HL-60 (cell line): Measurements from ENCODE around the gene EEA1.

ENCODE experiments used
- DNase-seq, 2 experiments: peaks; one replicate each; pipeline ENCODE4 v3.0.0-alpha.2; 2010 to 2020; ENCODE audit warnings: low read depth in 1 of 2, low spot score in 1 of 2
- H3K27ac ChIP-seq: fragments of 250-450 bp; sonication (Bioruptor Pico); replicated peaks from 2 replicates; pipeline ENCODE4 v1.5.1; 2020; ENCODE audit warnings: mild to moderate bottlenecking, moderate library complexity
- H3K27me3 ChIP-seq: fragments of 250-450 bp; sonication (Bioruptor Pico); 2 replicates; pipeline ENCODE4 v1.5.1; 2021; ENCODE audit warnings: mild to moderate bottlenecking, moderate library complexity; ENCODE audit not compliant: insufficient read depth, poor library complexity, severe bottlenecking
- H3K4me3 ChIP-seq: replicated peaks from 2 replicates; pipeline ENCODE4 v1.5.1; 2011; ENCODE audit warnings: mild to moderate bottlenecking, control low read depth, low read length; ENCODE audit not compliant: insufficient read depth
- GABPA ChIP-seq: IDR thresholded peaks from 2 replicates; pipeline ENCODE4 v1.6.1; 2012; ENCODE audit warnings: low read depth
- POLR2AphosphoS5 ChIP-seq: IDR thresholded peaks from 2 replicates; pipeline ENCODE4 v1.6.1; 2012; ENCODE audit warnings: low read depth
- SPI1 ChIP-seq: IDR thresholded peaks from 2 replicates; pipeline ENCODE4 v1.6.1; 2012; ENCODE audit warnings: low read depth, mild to moderate bottlenecking, borderline replicate concordance
- TF ChIP-seq, protein P1 (sequence below): IDR thresholded peaks from 2 replicates; pipeline ENCODE4 v1.6.1; 2012; ENCODE audit warnings: low read depth; ENCODE audit not compliant: insufficient replicate concordance
- TF ChIP-seq, protein P2 (sequence below): IDR thresholded peaks from one replicate; pipeline ENCODE4 v1.5.1; 2011; ENCODE audit warnings: low read length, control low read depth, inconsistent platforms; ENCODE audit not compliant: insufficient read depth

EEA1 gene

DNA sequence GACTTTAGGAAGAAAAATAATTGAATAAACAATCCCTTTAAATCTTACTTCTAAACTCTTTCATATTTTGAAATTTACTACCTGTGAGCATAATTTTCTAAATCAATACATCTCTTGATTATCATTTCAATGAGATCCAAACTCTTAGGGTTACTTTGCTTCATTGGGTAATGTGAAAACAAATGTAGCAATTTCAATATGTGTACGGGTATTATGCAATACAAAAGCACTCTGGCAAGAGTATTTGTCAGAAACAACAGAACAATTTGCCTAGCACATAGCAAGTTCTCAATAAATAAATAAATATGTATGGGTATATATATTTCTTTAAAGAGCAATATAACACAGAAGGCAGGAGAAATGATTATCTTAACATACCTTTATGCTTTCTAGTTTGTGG lies 149.2 kb downstream of the EEA1 start:
- TF ChIP-seq GABPA (no peak), SPI1 (no peak), POLR2AphosphoS5 (no peak)
- TF ChIP-seq, protein P1, sequence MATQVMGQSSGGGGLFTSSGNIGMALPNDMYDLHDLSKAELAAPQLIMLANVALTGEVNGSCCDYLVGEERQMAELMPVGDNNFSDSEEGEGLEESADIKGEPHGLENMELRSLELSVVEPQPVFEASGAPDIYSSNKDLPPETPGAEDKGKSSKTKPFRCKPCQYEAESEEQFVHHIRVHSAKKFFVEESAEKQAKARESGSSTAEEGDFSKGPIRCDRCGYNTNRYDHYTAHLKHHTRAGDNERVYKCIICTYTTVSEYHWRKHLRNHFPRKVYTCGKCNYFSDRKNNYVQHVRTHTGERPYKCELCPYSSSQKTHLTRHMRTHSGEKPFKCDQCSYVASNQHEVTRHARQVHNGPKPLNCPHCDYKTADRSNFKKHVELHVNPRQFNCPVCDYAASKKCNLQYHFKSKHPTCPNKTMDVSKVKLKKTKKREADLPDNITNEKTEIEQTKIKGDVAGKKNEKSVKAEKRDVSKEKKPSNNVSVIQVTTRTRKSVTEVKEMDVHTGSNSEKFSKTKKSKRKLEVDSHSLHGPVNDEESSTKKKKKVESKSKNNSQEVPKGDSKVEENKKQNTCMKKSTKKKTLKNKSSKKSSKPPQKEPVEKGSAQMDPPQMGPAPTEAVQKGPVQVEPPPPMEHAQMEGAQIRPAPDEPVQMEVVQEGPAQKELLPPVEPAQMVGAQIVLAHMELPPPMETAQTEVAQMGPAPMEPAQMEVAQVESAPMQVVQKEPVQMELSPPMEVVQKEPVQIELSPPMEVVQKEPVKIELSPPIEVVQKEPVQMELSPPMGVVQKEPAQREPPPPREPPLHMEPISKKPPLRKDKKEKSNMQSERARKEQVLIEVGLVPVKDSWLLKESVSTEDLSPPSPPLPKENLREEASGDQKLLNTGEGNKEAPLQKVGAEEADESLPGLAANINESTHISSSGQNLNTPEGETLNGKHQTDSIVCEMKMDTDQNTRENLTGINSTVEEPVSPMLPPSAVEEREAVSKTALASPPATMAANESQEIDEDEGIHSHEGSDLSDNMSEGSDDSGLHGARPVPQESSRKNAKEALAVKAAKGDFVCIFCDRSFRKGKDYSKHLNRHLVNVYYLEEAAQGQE, result no peak
- no peak overlapping the region for H3K27ac ChIP-seq
- no peaks in the 10 kb centered on the region for H3K27me3 ChIP-seq
- H3K4me3 ChIP-seq, result no peak overlapping the region
- peak in 1 of 2 experiments; percentile 59 for DNase-seq

DNA sequence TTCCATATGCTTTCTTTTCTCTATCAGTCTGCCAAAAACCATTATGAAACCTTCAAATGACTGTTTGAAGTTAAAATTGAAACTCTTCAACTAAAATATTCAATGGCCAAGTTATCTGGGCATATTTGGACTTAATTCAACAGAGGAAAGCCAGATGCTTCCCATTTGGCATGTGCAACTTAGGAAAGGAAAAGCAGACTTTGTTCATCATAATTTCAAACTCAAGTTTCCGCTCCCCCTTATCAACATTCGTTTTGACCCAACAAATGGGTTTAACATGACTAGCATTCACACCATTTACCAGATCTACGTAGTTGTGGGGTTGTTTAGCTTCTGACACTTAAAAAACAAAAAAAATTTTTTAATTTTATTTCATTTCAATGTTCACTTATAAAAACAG lies 150.6 kb downstream of the EEA1 start:
- TF ChIP-seq, protein P1, result no peak
- TF ChIP-seq POLR2AphosphoS5 (no peak), SPI1 (no peak), GABPA (no peak)
- TF ChIP-seq, protein P2, sequence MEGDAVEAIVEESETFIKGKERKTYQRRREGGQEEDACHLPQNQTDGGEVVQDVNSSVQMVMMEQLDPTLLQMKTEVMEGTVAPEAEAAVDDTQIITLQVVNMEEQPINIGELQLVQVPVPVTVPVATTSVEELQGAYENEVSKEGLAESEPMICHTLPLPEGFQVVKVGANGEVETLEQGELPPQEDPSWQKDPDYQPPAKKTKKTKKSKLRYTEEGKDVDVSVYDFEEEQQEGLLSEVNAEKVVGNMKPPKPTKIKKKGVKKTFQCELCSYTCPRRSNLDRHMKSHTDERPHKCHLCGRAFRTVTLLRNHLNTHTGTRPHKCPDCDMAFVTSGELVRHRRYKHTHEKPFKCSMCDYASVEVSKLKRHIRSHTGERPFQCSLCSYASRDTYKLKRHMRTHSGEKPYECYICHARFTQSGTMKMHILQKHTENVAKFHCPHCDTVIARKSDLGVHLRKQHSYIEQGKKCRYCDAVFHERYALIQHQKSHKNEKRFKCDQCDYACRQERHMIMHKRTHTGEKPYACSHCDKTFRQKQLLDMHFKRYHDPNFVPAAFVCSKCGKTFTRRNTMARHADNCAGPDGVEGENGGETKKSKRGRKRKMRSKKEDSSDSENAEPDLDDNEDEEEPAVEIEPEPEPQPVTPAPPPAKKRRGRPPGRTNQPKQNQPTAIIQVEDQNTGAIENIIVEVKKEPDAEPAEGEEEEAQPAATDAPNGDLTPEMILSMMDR, result no peak
- no peaks in the 10 kb centered on the region for H3K27me3 ChIP-seq
- no peak overlapping the region for H3K4me3 ChIP-seq
- DNase-seq, result no peak
- H3K27ac ChIP-seq, result no peak overlapping the region

DNA sequence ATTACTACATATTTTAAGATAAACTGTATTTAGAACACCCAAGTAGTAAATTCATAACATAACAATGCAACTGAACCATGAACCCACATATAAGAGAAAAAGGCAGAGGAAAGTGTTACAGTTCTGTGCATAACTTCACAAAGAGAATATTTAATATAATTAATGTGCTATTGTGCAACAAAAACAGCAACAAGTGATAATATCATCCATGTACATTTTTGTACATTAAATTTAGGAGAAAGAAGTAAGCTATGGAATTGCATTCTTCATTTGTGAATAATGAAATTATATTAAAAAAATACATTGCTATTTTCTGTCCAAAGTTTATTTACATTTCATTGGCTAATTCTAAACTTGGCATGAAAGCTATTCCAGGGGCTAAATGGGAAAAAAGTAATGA lies 153.7 kb downstream of the EEA1 start:
- TF ChIP-seq, protein P1, result no peak
- TF ChIP-seq POLR2AphosphoS5 (no peak), GABPA (no peak), SPI1 (no peak)
- TF ChIP-seq, protein P2, result no peak
- Histone ChIP-seq H3K27ac (no peak overlapping the region), H3K27me3 (no peaks in the 10 kb centered on the region), H3K4me3 (no peak overlapping the region)
- no peak for DNase-seq
